GM21515 (cell line): Measurements from ENCODE around the gene DCN.
"Not testable (repeated sequence)": the region's sequence is repeated elsewhere in the genome, so short reads cannot be mapped to it uniquely, and the experiment has no call there.

Source experiments
- ATAC-seq: cut with Tn5 transposase; IDR thresholded peaks from one replicate; pipeline ENCODE4 v1.9.1; 2021; ENCODE audit not compliant: unreplicated experiment

DCN gene, protein sequence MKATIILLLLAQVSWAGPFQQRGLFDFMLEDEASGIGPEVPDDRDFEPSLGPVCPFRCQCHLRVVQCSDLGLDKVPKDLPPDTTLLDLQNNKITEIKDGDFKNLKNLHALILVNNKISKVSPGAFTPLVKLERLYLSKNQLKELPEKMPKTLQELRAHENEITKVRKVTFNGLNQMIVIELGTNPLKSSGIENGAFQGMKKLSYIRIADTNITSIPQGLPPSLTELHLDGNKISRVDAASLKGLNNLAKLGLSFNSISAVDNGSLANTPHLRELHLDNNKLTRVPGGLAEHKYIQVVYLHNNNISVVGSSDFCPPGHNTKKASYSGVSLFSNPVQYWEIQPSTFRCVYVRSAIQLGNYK

DNA sequence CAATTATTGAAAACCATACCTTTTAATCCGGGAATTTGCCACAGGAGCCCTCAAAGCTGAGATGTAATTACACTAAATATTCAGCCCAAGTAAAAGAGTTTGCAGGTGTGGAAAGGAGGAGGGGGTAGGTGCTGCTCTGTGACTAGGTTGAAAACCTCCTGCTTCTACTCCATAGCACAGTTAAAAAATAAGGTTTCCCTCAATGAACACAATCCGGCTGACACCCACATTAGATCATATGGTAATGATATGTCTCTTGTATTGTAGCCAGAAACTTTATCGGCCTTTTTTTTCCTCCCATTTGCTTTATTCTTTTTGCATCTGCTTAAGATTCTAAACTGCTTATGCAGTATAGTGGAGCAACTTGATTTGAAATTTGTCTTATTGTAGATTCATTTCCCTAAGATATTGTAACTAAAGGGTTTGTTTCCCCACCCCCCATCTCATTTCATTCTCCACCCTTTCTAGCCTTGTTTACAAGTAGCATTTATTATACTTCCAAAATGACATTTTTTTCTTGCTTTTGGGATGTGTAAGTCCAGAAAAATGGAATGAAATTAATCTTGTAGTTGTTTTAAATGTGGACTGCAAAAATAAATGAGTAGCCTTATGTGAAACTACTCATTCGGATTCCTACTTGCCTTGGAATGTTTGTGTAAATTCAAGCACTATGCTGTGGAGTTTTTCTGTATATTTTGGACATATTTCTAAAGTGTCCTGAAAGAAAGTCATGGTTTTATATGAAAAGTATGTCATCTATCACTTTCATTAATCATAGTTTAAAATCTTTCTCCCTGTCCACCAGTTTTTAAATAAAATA, at the start of gene DCN:
TSS of gene DCN (minus strand) at position 182 of the 820 bp plus-strand sequence. CDS start 4,265 bp downstream, outside the sequence.
- ATAC-seq, result no peak

DNA sequence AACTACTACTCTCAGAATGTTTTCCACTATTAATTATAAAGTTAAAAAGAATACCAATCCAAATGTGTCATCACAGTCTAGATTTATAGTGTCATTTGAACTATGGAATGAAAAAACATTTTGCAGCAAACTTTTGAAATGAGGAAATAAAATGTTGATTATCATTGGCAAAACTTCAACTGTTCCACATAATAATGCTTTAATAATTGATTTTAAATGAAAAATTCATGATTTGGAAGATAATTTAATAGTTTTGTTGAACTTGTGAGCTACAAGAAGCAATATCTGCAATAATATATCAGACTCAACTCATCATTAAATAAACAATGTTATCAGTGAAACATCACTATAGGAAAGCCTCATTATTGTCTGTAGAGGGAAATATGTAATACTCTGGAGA, 48.2 kb upstream of the DCN start:
- ATAC-seq, result no peak

DNA sequence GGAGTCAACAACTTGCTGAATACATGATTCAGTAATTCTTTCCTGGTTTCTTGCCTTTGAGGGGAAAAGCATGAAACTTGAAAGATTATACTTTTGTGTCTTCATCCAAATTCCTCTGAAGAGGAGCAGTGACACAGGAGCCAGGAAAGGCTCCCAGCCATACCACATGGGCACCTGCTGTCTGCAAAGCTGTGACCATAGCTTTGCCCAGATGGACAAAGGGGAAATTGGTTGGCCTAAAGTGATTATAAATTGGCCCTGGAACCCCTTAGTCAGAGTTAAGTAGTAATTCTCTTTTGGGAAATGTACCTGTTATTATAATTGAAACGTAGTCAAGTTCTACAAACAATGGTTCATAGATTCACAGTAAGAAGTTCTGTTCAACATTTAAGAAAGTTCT, 44.3 kb upstream of the DCN start:
- no peak for ATAC-seq

DNA sequence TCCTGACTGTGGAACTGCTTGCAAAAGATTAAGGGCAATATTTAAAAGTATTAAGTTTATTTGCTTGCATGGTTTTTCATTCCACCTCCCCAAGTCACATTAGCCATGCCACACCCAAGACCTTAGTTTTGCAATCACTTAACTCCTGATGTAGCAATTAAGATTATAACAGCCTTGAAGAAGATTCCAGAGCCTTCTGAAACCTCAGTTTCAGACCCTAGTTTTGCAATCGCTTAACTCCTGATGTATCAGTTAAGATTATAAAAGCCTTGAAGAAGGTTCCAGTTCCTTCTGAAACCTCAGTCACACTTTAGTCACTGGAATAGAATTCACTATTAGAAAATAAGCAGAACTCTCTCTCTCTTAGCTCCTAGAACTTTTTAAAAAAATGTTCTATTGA, 42.7 kb upstream of the DCN start:
- ATAC-seq, result no peak

DNA sequence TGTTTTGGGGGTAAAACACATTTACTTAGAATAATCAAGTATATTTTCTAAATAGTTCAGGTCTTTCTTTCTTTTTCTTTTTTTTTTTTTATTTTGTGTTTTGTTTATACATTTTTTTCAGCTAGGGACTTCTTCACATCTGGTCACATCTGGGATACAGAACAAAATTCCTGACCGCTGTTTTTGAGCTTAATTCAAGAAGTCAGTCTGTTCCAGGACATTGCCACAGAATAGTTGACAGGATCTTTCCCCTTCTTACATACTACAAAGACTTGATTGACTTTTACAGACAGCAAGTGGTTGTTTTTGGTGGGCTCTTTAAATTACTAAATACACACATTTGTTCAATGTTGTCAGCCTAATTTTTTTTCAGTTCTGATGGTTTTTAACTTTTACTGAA, 41.8 kb upstream of the DCN start:
- no peak for ATAC-seq

DNA sequence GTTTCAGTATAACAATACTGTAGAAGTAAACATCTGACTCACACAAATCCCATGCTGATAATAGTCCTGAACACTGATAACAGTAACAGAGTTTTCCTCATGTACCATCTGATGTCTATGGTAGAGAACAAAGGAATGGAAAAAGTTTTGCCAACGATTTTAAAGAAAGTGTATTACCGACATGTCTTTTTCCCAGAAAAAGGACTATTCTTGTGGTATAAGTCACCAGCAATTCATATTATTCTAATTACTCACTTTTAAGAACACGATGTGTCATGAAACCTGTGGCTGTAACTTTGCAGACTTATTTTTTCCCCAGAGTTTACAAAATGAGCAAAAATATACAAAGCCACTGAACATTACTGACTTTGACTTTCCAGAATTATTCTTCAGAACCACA, 40.1 kb upstream of the DCN start:
- ATAC-seq, result no peak

DNA sequence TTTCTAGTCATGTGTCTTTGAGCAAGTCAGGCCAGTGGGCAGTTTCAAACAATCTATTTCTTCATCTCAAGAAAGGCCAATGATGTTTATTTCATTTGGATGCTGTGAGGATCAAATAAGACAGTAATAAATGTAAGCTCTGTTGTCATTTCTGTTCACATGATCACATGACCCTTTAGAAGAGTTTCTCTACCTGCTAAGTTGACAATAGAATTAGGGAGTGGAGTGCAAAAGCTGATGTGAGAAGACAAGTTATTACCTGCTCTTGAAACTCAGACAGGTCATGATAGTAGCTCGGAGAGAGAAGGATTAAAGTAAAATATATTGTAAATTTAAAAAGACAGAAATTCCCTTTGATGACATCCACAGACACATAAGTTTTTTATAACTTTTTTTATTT, 37.3 kb upstream of the DCN start:
- no peak for ATAC-seq

DNA sequence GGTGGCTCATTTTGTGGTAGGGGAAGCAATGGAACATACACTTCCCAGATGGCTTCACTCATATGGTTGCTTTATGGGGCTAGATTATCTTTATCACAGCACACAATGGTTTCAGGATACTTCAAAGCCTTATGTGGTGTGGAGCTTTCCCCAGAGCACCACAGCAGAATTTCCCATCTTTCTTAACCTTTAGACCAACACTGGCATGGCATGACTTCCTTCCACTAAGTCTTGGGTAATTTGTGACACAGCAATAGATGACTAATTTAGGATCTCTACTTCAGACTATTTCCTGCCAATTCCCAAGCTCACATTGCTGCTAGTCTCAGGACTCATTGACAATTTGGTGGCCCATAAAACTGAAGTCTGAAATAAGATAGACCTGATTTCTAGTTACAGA, 36.9 kb upstream of the DCN start:
- no peak for ATAC-seq

DNA sequence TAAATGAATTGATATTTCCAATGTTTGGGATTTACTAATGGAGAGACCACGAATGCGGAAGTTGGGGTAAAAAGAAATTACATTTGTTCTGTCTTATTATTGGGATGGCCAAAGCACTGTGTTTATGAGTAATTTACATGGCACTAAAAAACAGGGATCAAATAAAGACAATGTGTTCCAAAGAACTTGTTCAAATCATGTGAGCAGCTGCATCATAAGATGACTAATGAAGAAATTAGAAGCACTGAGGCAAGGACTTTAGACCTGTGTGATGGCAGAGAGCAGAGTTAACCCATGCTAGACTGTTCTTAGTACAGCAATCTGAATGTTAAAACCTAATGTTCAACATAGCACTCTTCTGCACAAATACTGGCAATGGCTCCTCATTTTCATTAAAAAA, 34.3 kb upstream of the DCN start:
- no peak for ATAC-seq

DNA sequence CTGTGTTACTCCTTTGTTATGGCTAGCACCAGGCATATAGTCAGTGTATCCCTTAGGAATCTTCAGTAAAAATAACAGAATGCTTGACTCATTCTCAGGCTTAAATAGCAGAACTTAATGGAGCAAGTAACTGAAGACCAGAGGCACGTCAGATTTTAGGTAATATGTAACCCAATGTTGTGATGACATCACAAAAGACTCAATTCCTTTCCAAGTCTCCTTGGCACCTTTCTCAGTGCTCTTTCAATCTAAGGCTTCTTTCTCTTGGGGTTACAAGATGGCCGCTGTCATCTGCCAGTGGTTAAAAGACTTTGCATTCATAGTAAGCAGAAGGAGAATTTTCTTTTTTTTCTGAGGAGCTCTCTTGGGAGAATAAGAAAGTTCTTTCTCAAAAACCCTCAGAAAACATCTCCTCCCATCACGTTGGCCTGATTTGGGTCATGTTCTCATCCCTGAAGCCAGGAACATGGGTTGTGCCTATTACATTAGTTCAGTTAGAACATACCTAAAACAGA, 33.4 kb upstream of the DCN start:
- ATAC-seq, result no peak

DNA sequence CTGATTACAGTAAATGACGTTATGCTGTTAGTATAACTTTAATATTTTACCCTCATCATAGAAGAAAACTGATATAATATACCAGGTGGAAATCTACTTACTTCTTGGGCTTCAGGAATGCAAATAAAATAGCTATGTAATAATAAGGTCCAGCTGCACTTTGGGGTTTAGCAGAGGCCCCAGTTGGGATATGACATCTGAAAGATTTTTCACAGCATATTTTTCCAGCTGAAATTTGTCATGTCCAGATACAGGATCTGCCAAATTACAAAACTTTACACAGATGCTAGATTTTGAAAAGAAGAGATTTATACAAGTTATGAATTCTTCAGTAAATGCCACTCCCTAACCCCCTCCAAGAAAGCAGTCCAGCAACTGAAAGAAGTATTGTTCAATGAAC, 29.2 kb upstream of the DCN start:
- no peak for ATAC-seq

DNA sequence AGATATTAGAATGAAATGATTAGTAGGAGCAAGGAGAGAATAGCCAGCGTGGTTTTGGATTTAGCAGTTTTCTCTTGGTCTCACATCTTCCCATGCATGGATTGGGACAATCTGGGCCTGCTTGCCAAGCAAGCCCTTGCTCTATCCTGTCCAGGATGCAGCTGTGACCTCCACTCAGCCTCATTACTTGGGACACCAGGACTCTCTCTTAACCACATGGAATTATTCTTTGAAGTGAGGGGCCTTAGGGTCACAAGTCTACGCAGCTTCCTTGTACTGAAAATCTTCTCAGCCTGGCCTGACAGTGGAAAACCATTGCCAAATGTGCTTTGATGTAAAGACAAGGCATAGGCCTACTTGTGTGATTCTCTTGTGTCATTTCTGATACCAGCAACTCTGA, 28.0 kb upstream of the DCN start:
- no peak for ATAC-seq

DNA sequence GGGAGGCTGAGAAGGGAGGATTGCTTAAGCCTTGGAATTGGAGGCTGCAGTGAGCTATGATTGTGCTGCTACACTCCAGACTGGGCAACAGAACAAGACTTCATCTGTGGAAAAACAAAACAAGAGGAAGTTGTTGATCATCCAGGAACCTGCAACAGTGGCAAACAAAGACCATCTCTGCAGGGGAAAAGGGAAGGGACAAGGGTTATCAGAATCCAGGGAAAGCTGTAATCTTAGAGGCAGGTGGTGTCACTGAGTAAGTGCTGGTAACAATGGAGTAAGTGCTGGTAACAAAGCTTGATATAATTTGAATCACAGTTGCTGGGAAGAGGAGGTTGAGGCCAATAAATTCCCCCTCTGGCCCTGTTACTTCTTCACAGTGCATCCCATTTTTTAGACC, 27.5 kb upstream of the DCN start:
- ATAC-seq, result no peak

DNA sequence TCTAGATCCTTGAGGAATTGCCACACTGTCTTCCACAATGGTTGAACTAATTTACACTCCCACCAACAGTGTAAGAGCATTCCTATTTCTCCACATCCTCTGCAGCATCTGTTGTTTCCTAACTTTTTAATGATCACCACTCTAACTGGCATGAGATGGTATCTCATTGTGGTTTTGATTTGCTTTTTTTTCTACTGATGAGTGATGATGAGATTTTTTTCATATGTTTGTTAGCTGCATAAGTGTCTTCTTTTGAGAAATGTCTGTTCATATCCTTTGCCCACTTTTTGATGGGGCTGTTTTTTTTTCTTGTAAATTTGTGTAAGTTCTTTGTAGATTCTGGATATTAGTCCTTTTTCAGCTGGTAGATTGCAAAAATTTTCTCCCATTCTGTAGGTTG, 24.7 kb upstream of the DCN start:
- ATAC-seq, result not testable (repeated sequence)

DNA sequence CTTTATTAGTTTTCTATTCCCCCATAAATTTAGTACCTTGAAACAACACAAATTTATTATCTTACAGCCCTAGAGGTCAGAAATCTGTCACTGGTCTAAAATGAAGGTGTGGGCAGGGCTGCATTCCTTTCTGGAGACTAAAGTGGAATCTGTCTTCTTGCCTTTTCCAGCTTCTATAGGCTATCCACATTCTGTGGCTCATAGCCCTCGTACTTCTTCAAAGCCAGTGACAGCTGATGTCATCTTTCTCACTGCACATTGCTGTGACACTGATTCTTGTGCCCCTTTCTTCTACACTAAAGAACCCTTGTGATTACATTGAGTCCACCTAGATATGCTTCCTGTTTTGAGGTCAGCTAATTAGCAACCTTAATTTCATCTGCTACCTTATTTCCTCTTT, 23.2 kb upstream of the DCN start:
- no peak for ATAC-seq

DNA sequence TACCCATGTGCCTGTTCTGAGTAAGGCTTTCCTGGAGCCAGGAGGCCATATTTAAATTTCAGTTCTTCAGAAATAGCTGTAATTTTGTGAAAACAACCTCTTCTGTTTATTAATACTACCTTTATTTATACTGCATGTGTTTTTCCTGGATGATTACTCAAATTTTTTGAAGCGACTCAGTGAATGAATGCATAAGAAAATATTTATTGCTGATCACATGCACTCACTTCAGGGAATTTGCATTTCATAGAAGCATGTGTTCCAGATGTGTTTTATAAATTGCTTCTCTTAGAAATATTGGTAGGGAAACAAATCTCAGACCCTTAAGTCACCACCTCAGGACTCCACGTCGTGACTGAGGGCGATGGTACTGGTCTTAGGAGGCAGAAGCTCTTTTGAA, 21.8 kb upstream of the DCN start:
- no peak for ATAC-seq

DNA sequence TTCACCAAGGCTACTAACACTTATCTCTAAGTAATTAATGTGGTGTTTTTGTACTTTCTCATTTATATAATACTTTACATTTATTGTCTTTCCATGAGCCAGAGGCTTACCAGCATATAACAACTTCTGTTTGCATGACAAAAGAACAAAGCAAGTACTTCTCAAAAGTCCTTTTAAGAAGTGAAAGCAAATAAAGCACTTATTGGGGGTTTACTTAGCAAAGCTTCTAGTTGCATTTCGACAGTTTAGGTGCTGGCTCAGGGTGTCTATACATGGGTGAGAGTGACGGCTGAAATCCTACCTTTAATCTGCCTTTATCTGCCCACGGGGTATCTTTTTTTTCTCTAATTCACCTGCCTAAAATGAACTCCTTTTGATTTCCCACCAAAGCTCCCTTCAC, 21.0 kb upstream of the DCN start:
- ATAC-seq, result no peak

DNA sequence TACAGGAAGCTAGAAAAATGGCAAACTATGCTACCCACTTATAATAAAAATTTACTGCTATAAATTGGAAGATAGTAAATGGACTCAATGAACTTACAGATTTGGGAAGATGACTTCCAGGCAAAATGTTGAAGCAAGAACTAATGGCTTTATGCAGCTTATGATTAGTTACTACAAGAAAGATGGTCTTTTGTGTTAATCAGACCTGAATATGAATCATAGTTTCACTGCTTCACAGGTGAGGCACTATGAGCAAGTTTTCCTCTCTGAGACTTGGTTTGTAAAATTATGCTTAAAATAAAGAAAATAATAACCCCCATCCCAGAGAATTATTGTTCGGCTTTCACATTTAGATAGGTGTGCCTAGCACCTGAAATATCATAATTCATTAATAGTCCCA, 19.8 kb upstream of the DCN start:
- no peak for ATAC-seq

DNA sequence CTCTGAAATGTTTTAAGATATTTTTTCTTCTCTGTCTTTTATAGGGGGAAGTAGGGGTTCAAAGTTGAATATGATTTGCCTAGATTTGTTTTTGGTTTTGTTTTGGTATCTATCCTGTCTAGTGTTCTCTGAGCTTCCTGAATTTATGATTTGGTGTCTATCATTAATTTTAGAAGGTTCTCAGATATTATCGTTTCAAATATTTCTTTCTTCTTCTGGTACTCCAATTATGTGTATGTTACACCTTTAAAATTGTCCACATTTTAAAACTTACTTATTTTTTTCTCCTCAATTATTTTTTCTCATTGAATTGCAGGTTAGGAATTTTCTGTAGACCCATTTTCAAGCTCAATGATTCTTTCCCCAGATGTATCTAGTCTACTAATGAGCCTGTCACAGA, 13.8 kb upstream of the DCN start:
- ATAC-seq, result no peak

DNA sequence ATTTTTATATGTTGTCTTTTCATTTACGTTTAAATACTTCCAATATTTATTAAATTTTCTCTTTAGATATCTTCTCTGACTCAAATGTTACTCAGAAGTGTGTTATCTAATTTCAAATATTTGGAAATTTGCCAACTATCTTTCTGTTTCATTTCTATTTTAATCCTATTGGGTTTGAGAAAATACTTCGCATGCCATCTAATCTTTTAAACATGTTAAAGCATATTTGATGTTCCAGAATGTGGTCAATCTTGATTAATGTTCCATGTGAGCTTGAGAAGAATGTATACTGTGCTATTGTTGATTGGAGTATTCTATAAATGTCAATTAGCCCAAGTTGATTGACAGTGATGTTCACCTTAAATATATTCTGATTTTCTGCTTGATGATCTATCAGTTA, 11.9 kb upstream of the DCN start:
- no peak for ATAC-seq

DNA sequence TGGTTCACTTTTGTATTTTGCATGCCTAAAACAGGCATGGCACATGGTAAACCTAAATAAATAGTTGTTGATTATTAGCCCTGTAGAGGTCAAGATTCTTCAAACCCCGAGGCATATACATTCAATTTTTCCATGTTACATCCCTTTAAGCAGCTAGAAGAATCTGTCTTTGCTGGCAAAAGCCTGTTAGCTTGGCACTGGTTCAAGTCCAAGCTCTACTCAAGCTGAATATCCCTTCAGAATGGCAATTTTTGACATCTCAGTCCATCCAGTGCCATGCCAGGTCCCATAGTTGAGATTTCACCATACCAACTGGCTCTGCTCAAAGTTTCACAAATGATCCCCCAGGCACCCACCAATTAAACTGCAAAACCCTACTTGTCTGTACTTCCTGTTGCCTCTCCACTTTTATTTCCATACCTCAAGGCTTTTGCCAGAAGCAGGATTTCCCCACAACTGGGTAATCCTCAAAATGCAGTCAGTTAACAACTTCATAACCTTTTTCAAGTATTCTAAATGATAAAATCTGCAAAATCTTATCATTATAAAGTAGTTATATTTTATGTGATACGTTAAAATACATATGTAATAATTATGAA, 9.0 kb upstream of the DCN start:
- ATAC-seq, result no peak

DNA sequence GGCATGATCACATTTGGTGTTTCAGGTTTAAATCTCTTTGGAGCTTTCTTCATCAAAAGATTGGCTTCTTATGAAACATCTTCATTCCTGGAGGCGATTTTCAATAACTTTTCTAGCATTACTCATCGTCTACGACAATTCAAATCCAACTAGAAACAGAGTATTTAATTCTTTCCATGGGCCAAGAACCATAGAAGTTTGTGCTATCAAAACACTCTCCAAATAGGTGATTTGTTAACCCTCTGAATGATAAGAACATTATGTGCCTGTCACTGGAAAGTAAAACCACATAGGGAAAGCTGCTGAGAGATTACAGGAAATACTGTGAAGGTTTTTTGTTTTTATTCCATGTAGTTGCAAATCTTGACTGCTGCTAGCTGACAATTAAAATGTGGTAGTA, 6.9 kb upstream of the DCN start:
- no peak for ATAC-seq
